ENCODE data around the gene ANKRD10.
"Not testable (repeated sequence)": the region's sequence is repeated elsewhere in the genome, so short reads cannot be mapped to it uniquely, and the experiment has no call there.

DNA sequence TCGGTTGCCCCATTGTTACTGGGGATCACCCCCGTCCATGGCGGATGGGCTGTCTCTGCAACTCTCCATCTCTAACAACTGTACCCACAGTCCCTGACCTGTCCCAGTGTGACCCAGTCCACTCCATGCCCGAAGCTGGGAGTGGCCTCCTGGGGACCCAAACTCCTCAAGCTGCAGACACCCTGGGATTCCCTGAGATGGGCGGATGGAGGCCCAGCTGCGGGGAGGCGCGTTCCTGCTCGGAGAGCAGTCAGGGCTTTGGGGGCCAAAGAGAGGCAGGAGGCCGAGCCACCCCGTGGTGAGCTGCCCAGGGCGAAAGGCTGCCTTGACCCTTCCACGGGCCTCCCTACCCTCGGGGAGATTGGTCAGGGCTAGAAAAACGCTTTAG lies 39.7 kb upstream of the ANKRD10 start:
- not testable (repeated sequence) for TF ChIP-seq POLR2A (IDR thresholded peaks at IDR 0.05)
- TF ChIP-seq, protein P1, sequence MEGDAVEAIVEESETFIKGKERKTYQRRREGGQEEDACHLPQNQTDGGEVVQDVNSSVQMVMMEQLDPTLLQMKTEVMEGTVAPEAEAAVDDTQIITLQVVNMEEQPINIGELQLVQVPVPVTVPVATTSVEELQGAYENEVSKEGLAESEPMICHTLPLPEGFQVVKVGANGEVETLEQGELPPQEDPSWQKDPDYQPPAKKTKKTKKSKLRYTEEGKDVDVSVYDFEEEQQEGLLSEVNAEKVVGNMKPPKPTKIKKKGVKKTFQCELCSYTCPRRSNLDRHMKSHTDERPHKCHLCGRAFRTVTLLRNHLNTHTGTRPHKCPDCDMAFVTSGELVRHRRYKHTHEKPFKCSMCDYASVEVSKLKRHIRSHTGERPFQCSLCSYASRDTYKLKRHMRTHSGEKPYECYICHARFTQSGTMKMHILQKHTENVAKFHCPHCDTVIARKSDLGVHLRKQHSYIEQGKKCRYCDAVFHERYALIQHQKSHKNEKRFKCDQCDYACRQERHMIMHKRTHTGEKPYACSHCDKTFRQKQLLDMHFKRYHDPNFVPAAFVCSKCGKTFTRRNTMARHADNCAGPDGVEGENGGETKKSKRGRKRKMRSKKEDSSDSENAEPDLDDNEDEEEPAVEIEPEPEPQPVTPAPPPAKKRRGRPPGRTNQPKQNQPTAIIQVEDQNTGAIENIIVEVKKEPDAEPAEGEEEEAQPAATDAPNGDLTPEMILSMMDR (IDR thresholded peaks at IDR 0.05): not testable (repeated sequence)
